SK-N-SH (cell line): ENCODE results near the gene HOXA1.

ENCODE experiments used
- CTCF ChIP-seq: fragments of 200-600 bp; sonication (generic); IDR thresholded peaks from 2 replicates; pipeline ENCODE4 v1.6.1; 2017; ENCODE audit warnings: antibody characterized with exemption, mild to moderate bottlenecking, moderate library complexity
- EP300 ChIP-seq, 2 experiments: IDR thresholded peaks; 2 replicates each; pipeline versions ENCODE4 v1.4.0 to v1.6.1; 2012; ENCODE audit warnings: borderline replicate concordance in 1 of 2, low read depth in 1 of 2, low read length in 1 of 2
- IRF3 ChIP-seq: fragments of 150-350 bp; IDR thresholded peaks from 2 replicates; pipeline ENCODE4 v1.6.1; 2016; ENCODE audit warnings: mild to moderate bottlenecking, low read depth, low read length
- MAX ChIP-seq: IDR thresholded peaks from 2 replicates; pipeline ENCODE4 v1.4.0; 2012; ENCODE audit warnings: low read depth
- POLR2AphosphoS5 ChIP-seq: IDR thresholded peaks from 2 replicates; pipeline ENCODE4 v1.6.1; 2012; ENCODE audit warnings: low read depth, low read length
- RCOR1 ChIP-seq: fragments of 150-350 bp; IDR thresholded peaks from 2 replicates; pipeline ENCODE4 v1.6.1; 2017; ENCODE audit warnings: antibody characterized with exemption, low read length
- TAF1 ChIP-seq: IDR thresholded peaks from 2 replicates; pipeline ENCODE4 v1.6.1; 2012; ENCODE audit warnings: low read depth, mild to moderate bottlenecking, low read length, moderate library complexity, borderline replicate concordance
- USF1 ChIP-seq: IDR thresholded peaks from 2 replicates; pipeline ENCODE4 v1.4.0; 2012; ENCODE audit warnings: low read depth, borderline replicate concordance

GRCh38 chr7:27144781-27145164, 49.0 kb upstream of the HOXA1 start:
- TF ChIP-seq CTCF = no peak
- TF ChIP-seq TAF1 = no peak
- TF ChIP-seq POLR2AphosphoS5 = no peak
- no peak for TF ChIP-seq EP300 (IDR thresholded peaks at IDR 0.05; ENCODE audit: borderline replicate concordance in 1 of 2, low read depth in 1 of 2, low read length in 1 of 2)
- TF ChIP-seq MAX = no peak
- no peak for TF ChIP-seq RCOR1
- TF ChIP-seq USF1 = no peak
- TF ChIP-seq IRF3 = no peak
